AG08396 (cell line): ENCODE measurements around the gene BRAF.
"Not testable (repeated sequence)": the region's sequence is repeated elsewhere in the genome, so short reads cannot be mapped to it uniquely, and the experiment has no call there.

Experiments
- DNase-seq: peaks from one replicate; pipeline ENCODE4 v3.0.0; 2012; ENCODE audit warnings: low spot score, mixed read lengths

The BRAF gene

GRCh38 chr7:140918236-140918635, 6.5 kb downstream of the BRAF start:
- no peak for DNase-seq

GRCh38 chr7:140917258-140917657, 7.5 kb downstream of the BRAF start:
- no peak for DNase-seq

GRCh38 chr7:140915935-140916555, 8.7 kb downstream of the BRAF start:
- no peak for DNase-seq

GRCh38 chr7:140914083-140914482, 10.6 kb downstream of the BRAF start:
- no peak for DNase-seq

- not testable (repeated sequence) for DNase-seq
These were observed 11.2 kb downstream of the BRAF start for GRCh38 chr7:140913596-140913928.

GRCh38 chr7:140911746-140912145, 13.0 kb downstream of the BRAF start:
- DNase-seq: no peak

- no peak for DNase-seq
These were observed 15.1 kb downstream of the BRAF start for GRCh38 chr7:140909476-140910161.

- no peak for DNase-seq
These were observed 16.4 kb downstream of the BRAF start for GRCh38 chr7:140908361-140908760.

GRCh38 chr7:140903741-140904480, 20.8 kb downstream of the BRAF start:
- no peak for DNase-seq

GRCh38 chr7:140902303-140902953, 22.3 kb downstream of the BRAF start:
- no peak for DNase-seq

- no peak for DNase-seq
These were observed 22.8 kb downstream of the BRAF start for GRCh38 chr7:140901941-140902302.

GRCh38 chr7:140899883-140900282, 24.8 kb downstream of the BRAF start:
- DNase-seq: no peak

GRCh38 chr7:140898786-140899536, 25.8 kb downstream of the BRAF start:
- DNase-seq: no peak

- DNase-seq: no peak
These were observed 27.7 kb downstream of the BRAF start for GRCh38 chr7:140896996-140897395.

- no peak for DNase-seq
These were observed 35.1 kb downstream of the BRAF start for GRCh38 chr7:140889645-140890044.

- DNase-seq: no peak
These were observed 35.6 kb downstream of the BRAF start for GRCh38 chr7:140889150-140889549.

GRCh38 chr7:140888087-140888486, 36.6 kb downstream of the BRAF start:
- DNase-seq: no peak

GRCh38 chr7:140885735-140886334, 38.9 kb downstream of the BRAF start:
- no peak for DNase-seq

- no peak for DNase-seq
These were observed 41.4 kb downstream of the BRAF start for GRCh38 chr7:140883378-140883777.

- not testable (repeated sequence) for DNase-seq
These were observed 41.9 kb downstream of the BRAF start for GRCh38 chr7:140882834-140883233.

GRCh38 chr7:140881507-140882228, 43.1 kb downstream of the BRAF start:
- no peak for DNase-seq
